AG04450 (cell line): ENCODE data around the gene TSPAN7. TPM values are rescaled to one million over a fixed set of nuclear protein-coding genes. Genes with fewer than 3 reads are reported as not detected.
A peak's percentile ranks its signal among the peaks of the same experiment; 100 is the strongest.

ENCODE experiments used
- CTCF ChIA-PET: fragments of 300-600, 350-600 bp; formaldehyde crosslinking; extraction: SDS; loops from one replicate; lab custom pipeline; 2022; ENCODE audit warnings: antibody characterized with exemption, inconsistent platforms; lab: Charles Lee
- POLR2A ChIA-PET: fragments of 350-600 bp; formaldehyde crosslinking; extraction: SDS; loops from one replicate; lab custom pipeline; 2021; ENCODE audit warnings: antibody characterized with exemption, inconsistent platforms; lab: Yijun Ruan, JAX
- DNase-seq: peaks from one replicate; pipeline ENCODE4 v3.0.0-alpha.2; 2011; ENCODE audit warnings: low read depth, low spot score
- H3K27ac ChIP-seq: one replicate; pipeline ENCODE4 v1.5.1; 2012; ENCODE audit warnings: low read depth, low read length, control low read depth
- H3K27me3 ChIP-seq: one replicate; pipeline ENCODE4 v1.6.0; 2012; ENCODE audit warnings: low read length; ENCODE audit not compliant: control insufficient read depth, insufficient read depth
- H3K4me3 ChIP-seq: 2 replicates; pipeline ENCODE4 v1.5.1; 2011; ENCODE audit warnings: mild to moderate bottlenecking, low read depth, low read length, control low read depth
- H3K9me3 ChIP-seq: 2 replicates; pipeline ENCODE4 v1.5.1; 2012; ENCODE audit warnings: low read length; ENCODE audit not compliant: control insufficient read depth, insufficient read depth
- CTCF ChIP-seq: IDR thresholded peaks from 2 replicates; pipeline ENCODE4 v1.5.1; 2011; ENCODE audit warnings: low read depth, low read length, control low read depth, inconsistent platforms
- polyA plus RNA-seq: library from polyadenylated mRNA; depleted of rRNA; stranded (reverse); fragments of >200 nt; gene quantifications from 2 replicates; pipeline ENCODE4 v1.2.3, GENCODE V29; 2011

The TSPAN7 gene
- polyA plus RNA-seq, 1 experiment = not detected

GRCh38 chrX:38552721-38553120, 8.6 kb upstream of the TSPAN7 start:
- CTCF ChIA-PET = no interaction called here
- Histone ChIP-seq H3K27ac (no peak overlapping the region), H3K9me3 (no peaks in the 10 kb centered on the region), H3K4me3 (no peak overlapping the region), H3K27me3 (no peaks in the 10 kb centered on the region)
- no peak for TF ChIP-seq CTCF
- DNase-seq = no peak
- POLR2A ChIA-PET = no interaction called here

GRCh38 chrX:38558686-38559085, 2.7 kb upstream of the TSPAN7 start:
- Histone ChIP-seq H3K4me3 (no peak overlapping the region), H3K27ac (no peak overlapping the region), H3K9me3 (no peaks in the 10 kb centered on the region; the same call in 1 of the 2 replicates), H3K27me3 (peaks cover 4% of the 10 kb centered on the region)
- POLR2A ChIA-PET = no interaction called here
- CTCF ChIA-PET = no interaction called here
- DNase-seq = no peak
- no peak for TF ChIP-seq CTCF

- DNase-seq = no peak
- POLR2A ChIA-PET = no interaction called here
Measured at GRCh38 chrX:38560776-38561125, 591 bp upstream of the TSPAN7 start.

GRCh38 chrX:38561951-38562719, 793 bp downstream of the TSPAN7 start:
- peaks cover 4% of the 10 kb centered on the region for H3K27me3 ChIP-seq
- DNase-seq = no peak
- no peaks in the 10 kb centered on the region; the same call in 1 of the 2 replicates for H3K9me3 ChIP-seq
- POLR2A ChIA-PET = no interaction called here
- H3K27ac ChIP-seq = no peak overlapping the region
- CTCF ChIA-PET = no interaction called here
- TF ChIP-seq CTCF = no peak
- no peak overlapping the region for H3K4me3 ChIP-seq

More at GRCh38 chrX:38560776-38561125, 591 bp upstream of the TSPAN7 start:
- Histone ChIP-seq H3K27me3 (peaks cover 4% of the 10 kb centered on the region), H3K4me3 (peak overlapping the region; percentile 52), H3K9me3 (no peaks in the 10 kb centered on the region; the same call in 1 of the 2 replicates), H3K27ac (no peak overlapping the region)
- CTCF ChIA-PET = no interaction called here
- TF ChIP-seq CTCF = no peak

GRCh38 chrX:38563030-38563429, 1.7 kb downstream of the TSPAN7 start:
- CTCF ChIA-PET = no interaction called here
- Histone ChIP-seq H3K4me3 (no peak overlapping the region), H3K27me3 (peaks cover 4% of the 10 kb centered on the region), H3K9me3 (no peaks in the 10 kb centered on the region; the same call in 1 of the 2 replicates), H3K27ac (no peak overlapping the region)
- POLR2A ChIA-PET = interaction anchor here (0.6 kb wide), 1 partner anchor 21 kb away, joined by 4 read pairs; no protein-coding TSS in a partner anchor
- DNase-seq = no peak
- no peak for TF ChIP-seq CTCF
